ENCODE results near the gene DDOST. TPM values are rescaled to one million over a fixed set of nuclear protein-coding genes. Genes with fewer than 3 reads are reported as not detected.

Gene DDOST
- 104 TPM for total RNA-seq

DNA sequence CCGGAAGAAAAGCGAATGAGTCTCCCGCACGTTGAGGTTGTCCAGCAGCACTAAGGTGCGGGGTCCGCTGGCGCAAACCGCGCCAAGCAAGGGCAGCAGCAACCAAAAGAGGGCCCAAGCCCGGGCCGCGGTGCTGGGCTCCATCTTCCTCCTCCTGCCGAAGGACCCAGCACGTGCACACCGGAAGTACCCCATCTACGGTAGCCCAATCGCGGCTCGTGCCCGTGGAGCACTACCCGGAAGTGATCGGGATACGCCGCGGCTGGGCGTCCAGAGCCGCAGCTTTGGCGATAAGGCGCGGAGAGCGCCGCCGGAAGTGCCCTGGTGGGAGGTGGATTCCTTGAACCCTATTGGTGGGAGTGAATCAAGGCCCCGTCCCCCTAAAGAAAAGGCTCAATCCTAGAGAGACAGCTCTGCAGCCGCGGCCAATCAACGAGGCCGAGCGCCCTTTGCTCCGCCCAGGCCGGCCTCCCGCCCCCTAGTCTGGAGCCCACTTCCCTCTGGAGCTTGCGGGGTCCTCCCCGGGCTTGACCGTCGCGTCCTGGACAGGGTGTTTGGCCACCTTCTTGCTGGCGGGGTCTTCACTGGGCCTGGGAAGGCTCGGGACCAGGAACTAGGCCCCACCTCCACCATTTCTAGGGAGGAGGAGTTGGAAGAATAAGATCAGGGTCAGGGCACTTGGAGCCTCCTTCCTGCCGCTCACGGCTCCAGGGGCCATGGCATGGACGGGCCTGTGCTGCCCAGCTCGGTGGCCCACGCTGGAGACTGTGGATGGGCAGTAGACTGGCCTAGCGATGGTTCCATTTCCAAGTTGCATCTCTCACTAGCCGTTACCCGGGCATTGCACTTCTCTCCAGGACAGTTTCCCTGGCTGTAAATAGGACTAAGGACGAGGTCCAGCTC is at the start of gene DDOST:
DDOST (minus strand) TSS at position 163 of the 903 bp plus-strand sequence; CDS start at position 144, 19 bp downstream.
- DNase-seq (ENCODE audit: low spot score): peak; percentile 96
- ATAC-seq: peak; percentile 95

DNA sequence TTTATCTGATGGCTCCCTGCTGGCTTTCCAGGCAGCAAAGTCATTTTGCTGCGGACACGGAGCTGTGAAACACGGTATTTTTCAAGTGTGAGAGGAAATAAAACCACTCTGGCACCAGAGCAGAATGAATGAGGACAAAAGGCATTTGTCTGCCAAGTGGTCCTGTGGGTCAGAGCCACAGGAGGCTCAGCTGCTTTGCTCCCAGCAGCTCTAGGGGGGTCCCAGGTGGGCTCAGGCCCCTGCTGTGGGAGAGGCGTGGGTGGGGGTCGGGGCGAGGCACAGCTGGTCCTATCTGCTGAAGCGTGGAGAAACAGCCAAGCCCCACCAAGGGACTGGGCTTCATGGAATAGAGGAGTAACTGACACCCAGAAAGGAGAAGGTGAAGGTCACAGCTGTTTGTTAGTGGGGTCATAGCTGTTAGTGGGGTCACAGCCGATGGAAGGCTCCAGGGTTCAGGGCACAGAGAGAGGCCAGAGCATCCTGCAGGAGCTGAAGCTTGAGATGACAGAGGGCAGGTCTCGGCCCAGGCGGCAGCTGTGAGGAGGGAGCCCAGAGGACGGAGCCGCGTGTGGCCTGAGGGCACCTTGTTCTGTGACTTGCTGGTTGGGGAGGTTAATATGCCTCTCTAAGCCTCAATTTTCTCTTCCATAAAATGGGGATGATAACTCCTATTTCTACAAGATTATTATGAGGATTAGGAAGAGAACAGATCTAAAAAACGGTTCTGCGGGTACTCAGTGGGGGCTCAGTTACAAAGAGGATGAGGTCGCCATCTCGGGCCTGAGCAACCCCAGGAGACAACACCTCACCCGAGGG is 49.5 kb upstream of the DDOST start:
- ATAC-seq (no peak), DNase-seq (ENCODE audit: low spot score) (no peak)

DNA sequence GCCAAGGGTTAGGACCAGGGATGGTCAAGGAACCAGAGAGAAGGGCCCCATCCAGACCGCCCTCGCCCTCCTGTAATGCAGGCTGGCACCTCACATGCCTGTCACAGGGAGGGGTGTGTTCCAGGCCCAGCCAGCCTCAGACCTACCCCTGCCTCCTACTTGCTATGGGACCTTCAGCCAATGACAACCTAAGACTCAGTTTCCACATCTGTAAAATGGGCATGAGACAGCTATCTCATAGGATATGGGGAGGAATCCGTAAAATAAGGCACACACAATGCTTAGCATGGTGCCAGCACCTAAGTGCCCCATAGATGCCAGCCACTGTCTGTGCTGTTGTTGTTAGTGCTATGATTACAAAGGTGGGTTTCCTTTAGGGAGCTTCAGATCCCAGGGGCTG is 48.7 kb upstream of the DDOST start:
- ATAC-seq: no peak
- no peak for DNase-seq (ENCODE audit: low spot score)

DNA sequence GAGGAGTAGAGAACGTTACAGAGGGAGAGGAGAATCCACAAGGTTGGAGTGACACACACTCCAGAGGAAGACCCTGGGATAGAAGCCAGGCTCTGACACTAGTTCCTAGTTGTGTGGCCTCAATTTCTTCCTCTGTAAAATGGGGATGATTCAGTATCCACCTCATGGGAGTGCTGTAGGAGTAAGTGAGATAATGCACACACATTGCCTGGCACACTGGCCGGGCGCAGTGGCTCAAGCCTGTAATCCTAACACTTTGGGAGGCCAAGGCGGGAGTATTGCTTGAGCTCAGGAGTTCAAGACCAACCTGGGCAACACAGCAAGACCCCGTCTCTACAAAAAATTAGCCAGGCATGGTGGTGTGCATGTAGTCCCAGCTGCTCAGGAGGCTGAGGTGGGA is 47.7 kb upstream of the DDOST start:
- ATAC-seq (no peak), DNase-seq (ENCODE audit: low spot score) (no peak)

DNA sequence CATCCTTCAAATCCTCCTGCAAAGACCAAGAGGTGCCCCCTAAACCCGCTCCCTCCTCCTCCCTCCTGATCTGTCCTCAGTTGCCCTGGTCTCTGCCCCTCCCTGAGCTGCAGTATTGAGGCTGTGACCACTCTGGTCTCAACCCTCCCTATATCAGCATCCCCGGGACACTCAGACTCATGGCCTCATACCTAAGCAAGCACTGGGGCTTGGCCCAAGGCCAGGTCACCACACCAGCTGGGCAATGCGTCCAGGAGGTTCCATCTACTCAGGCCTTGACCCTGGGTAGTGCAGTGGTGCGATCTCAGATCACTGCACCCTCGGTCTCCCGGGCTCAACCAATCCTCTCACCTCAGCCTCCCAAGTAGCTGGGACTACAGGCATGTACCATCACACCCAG is 46.9 kb upstream of the DDOST start:
- ATAC-seq: peak; percentile 13
- no peak for DNase-seq (ENCODE audit: low spot score)

DNA sequence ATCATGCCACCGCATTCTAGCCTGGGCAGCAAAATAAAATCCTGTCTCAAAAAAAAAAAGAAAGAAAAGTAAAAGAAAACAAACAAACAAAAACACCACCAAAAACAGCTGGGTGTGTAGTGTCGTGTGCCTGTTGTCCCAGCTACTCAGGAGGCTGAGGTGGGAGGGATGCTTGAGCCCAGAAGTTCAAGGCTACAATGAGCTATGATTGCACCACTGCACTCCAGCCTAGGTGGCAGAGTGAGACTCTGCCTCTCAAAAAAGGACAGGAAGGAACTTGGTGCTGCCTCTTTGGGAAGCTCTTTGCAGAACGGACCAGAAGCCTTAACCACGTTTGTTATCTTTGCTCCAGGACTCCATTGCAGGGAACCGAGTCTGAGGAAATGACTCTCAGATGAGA is 45.7 kb upstream of the DDOST start:
- ATAC-seq (no peak), DNase-seq (ENCODE audit: low spot score) (no peak)

DNA sequence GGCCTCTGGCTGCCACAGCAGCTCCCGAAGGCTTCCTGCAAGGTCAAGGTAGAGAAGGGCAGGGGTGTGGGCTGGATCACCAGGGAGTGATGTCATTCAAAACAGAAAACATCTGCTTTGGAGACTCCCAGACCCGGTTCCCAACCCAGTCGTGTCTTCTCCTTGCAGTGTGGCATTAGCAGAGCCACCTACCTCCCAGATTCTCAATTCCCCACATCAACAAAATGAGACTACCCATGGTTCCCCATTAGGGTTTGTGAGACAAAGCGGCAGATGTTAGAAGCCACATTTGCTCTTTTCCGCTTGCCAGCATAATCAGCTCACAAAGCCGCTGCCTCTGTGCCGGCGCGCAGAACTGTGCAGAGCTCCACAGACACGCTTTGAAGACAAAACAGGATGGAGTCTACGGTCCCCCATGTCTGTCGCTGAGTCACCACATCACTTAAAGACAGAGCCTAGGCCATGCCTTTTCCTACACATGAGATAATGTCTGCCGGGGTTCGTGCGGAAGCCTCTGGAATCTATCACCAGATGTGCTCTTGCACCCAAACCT is 44.1 kb upstream of the DDOST start:
- no peak for DNase-seq (ENCODE audit: low spot score)
- ATAC-seq: no peak

DNA sequence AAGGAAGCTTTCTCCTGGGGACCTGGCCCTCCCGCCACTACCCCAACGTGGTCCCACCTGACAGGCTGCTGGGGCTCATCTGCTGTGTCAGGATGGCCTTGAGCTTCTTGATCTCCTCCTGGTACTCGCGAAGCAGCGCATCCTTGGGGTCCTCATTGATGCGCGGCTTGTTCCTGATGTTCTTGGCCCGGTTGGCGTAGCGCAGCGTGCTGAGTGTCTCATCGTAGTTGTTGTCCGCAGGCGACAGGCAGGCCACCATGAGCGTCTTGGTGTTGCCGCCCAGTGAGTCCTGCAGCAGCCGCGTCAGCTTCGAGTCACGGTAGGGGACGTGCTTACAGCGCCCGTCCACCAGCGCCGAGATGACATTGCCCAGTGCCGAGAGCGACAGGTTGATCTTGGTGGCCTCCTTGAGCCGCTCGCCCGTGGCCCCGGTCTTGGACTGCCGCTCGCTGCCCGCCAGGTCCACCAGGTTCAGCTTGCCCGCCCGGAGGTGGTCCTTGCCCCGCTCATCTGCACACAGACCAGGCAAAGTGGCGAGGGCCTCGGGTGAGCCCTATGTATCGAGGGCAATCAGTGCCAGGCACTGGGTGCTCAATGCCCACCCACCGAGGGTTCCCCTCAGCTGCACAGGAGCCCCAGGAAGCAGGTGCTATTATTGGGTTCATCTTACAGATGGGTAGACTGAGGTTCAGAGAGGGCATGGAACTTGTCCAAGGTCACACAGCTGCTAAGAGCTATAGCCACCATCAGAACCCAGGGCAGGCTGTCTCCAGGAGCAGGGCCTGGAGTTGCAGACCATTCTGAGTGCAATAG is 43.4 kb upstream of the DDOST start:
- DNase-seq (ENCODE audit: low spot score): no peak
- ATAC-seq: no peak

DNA sequence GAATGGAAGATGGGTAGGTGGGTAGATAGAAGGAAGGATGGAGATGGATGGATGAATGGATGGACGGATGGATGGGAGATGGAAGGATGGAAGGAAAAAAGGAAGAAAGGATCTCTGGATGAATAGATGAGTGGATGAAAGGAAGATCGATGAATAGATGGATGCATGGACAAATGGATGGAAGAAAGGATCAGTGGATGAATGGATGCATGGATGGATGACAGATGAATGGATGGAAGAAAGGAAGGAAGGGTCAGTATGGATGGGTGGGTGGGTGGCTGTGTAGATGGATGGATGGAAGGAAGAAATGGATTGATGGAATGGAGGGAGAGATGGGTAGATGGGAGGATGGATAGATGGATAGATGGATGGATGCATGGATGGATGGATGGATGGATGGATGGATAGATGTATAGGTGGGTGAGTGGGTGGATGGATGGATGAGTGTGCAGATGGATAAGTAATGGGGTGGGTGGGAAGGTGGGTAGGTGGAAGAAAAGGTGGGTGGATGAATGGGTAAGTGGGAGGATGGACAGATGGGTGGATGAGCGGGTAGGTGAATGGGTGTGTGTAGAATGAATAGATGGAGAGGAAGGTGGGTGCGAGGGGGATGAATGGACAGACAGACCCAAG is 42.1 kb upstream of the DDOST start:
- DNase-seq (ENCODE audit: low spot score) (no peak), ATAC-seq (no peak)

DNA sequence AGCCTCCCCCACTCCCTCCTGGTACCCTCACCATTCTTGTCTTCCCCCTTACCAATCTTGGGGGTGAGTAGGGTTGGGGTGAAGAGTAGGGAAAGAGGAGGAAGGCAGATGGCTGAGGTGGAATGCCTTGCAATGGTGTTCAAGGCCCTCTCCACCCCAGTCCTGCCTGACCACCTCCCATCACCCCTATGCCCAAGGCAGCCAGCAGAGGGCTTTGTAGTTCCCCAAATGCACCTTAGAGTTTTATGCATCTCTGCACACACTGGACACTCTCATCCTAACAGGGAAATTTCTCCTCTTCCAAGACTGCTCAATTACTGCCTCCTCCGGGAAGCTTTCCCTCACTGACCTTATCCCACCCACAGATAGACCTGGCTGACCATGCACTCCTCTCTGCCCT is 41.2 kb upstream of the DDOST start:
- ATAC-seq (peak; percentile 55), DNase-seq (ENCODE audit: low spot score) (no peak)

DNA sequence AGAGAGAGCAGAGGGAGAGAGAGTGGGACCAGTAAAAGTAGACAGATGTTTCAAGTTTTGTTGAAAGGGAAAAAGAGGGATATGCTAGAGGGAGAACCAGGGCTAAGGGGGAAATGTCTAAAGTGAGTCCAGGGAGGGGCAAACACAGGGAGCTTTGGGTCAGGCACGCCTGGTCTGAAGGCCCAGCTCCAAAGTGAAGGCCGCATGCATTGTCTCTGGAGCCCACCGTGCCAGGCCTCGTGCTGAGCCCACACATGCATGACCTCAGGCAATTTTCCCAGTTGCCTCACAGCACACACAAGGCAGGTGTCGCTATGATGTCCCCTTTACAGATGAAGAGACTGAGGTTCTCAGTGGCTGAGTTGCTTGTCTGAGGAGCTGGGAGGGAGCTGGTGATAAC is 40.7 kb upstream of the DDOST start:
- DNase-seq (ENCODE audit: low spot score) (no peak), ATAC-seq (no peak)

DNA sequence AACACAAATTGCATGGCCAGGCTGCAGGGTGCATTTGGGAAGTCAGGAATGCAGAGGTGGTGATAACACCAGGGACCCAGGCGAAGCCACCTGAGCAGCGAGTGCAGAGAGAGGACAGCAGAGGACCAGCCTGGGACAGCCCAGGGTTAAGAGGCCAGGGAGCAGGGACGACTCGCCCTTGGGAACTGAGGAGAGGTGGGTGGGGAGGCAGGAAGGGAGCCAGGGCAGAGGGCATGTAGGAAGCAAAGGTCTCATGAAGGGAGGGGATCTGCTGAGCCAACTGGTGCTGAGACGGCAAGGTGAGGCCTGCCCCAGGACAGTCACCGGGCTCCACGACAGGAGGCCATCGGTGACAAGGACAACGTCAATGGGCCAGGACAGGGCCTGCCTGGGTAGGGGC is 40.3 kb upstream of the DDOST start:
- ATAC-seq (no peak), DNase-seq (ENCODE audit: low spot score) (no peak)

DNA sequence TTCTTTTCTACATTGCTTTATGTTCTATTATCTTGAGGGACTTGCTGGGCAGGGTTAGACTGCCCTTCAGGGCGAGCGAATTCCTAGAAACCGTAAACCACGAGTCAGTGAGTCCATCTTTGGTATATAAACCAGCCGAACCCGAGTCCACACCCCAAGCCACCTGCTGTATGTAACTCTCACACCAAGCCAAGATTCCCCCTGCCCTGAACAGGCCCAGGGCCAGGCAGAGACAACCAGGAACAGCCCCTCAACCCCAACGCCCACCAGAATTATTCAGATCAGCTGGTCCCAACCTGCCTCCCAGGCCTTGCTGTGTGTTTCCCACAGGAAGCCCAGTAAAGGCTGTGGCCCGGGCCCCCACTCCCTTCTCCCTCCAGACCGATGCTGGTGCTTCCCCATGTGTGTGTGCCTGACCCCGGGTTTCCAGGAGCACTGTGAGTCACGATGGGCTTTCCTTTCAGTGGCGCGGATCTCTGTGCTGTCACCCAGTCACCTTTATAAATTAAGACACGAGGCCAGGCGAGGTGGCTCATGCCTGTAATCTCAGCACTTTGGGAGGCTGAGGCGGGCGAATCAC is 39.6 kb upstream of the DDOST start:
- DNase-seq (ENCODE audit: low spot score): no peak
- no peak for ATAC-seq

DNA sequence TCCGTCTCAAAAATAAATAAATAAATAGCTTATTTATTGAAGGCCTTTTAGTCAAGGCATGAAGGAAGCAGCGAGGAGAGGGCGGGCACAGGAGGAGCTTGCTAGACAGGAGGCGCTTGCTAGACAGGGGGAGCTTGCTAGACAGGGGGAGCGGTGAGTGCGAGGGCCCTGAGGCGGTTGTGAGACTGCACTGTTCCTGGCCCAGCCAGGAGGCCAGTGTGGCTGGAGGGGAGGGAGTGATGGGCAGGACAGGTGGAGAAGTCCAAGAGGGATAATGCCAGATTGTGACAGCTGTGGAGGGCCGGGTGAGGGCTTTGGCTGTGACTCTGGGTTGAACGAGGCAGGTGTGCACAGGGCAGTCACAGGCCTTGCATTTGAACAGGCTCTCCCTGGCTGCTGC is 38.4 kb upstream of the DDOST start:
- no peak for ATAC-seq
- no peak for DNase-seq (ENCODE audit: low spot score)

DNA sequence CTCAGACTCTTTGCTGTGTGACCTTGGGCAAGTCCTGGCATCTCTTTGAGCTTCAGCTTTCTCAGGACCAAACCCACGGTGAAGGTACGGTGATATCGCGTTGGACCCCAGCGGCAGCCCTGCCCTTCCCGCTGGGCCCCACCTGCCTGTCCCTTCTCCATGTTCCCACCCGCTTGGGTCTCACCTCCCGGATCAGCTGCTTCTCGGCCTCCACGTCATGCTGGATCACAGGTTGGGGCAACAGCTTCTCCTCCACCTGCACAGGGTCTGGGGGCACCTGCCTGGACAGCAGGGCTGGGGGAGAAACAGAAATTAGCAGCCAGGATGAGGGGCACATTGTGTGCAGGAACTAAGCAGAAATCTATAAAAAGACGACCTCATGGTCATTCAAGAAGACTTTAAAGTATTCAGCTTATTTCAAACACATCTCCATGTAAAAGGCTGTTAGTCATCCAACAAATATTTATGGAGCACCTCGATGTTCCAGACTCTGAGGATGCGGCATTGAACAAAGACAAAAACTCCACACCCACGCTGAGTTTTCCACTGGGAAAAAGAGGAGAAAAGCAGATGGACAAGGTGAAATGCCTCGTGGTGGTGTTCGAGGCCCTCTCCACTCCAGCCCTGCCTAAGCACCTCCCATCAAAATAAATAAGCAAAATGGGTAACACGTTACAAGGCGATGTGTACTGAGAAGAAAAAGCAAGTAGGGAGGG is 37.2 kb upstream of the DDOST start:
- ATAC-seq (no peak), DNase-seq (ENCODE audit: low spot score) (no peak)

DNA sequence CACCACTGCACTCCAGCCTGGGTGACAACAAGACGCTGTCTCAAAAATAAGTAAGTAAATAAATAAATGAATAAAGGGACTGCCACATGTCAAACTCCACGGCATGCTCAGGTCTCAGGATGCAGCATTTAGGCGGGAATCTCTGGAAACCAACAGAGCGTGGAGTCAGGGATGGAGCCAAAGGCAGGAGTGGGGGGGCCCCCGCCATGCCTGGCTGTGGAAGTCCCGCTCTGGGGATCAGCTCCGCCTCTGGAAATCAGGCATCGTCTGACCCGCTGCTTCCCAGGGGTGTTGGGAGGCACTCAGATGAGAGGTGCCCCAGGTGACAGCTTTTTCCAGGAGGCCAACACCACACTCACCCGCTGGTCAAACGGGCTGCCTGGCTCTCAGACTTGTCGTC is 36.4 kb upstream of the DDOST start:
- no peak for DNase-seq (ENCODE audit: low spot score)
- no peak for ATAC-seq

DNA sequence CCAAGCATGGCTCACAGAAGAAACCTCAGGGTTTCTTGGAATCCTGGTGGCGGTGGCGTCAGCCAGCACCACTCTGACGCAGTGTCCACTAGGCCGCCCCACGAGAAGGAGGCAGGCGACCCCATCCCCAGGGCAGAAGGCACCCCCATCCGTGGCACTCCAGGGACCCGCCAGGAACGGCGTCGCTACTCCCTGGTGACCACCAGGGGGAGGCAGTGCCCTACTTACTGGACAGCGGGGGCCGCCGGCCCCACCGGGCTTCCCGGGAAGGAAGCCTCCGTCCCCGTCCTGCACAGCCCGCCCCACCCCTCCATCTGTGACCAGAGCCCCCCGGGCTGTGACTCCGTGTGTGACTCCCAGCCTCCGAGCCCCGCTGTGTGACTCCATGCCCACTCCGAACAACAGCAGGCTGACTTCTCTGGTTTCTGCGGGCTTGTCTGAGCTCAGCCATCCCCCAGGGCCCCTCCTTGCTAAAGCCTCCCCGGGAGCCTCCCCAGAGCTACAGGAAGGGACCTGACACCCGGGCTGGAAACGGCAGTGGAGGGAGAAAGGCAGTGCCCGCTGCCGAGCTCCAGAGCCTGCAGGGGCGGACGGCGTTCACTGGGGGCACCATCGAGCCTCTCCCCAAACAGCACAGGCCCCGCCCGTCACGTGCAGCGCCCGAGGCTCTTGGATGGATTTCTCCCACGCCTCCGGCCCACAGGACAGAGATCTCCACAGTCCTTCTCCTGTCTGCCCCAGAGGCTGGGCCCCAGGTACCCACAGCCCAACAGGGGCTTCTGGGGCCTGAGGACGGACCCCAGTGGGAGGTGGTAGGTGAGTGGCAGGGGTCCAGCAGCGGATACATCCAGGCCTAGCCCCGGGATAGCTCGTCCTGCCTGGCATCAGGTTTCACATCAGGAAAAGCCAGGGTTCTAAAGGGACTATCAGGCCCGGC is 35.5 kb upstream of the DDOST start:
- DNase-seq (ENCODE audit: low spot score): peak; percentile 80

DNA sequence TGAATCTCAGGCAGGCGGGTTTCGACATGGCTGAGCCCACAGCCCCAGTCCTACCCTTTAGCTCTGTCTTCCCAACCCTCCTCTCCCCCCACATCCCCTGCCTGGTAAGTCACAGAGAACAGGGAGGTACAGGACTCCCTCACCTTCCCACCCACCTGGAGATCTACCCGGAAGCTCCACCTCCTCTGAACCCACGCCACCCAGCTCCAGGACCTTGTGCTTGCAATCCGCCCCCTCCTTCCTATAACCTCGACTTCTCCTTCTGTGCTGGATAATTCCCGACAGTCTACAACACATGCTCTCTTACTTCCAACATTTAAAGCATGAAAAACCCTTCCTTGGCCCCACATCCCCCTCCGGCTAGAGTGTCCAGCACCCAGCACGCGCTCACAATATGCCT is 34.3 kb upstream of the DDOST start:
- no peak for DNase-seq (ENCODE audit: low spot score)
- ATAC-seq: no peak

More for the DNA sequence above, 35.5 kb upstream of the DDOST start:
- ATAC-seq: peak; percentile 94
